HEK293 (cell line): ENCODE measurements around the gene PNPLA6.
A peak's percentile ranks its signal among the peaks of the same experiment; 100 is the strongest.

ENCODE experiments used
- BCL6B ChIP-seq: fragments of 450-650 bp; formaldehyde crosslinking; IDR thresholded peaks from 2 replicates; pipeline ENCODE4 v1.5.1; 2017; ENCODE audit warnings: missing biosample characterization, missing genetic modification characterization
- GFI1B ChIP-seq: fragments of 450-650 bp; formaldehyde crosslinking; IDR thresholded peaks from 2 replicates; pipeline ENCODE4 v1.5.1; 2016; ENCODE audit warnings: missing biosample characterization, missing genetic modification characterization
- GLIS2 ChIP-seq: fragments of 450-650 bp; formaldehyde crosslinking; IDR thresholded peaks from 2 replicates; pipeline ENCODE4 v1.5.1; 2016; ENCODE audit warnings: missing biosample characterization, missing genetic modification characterization
- HIC1 ChIP-seq: fragments of 450-650 bp; formaldehyde crosslinking; IDR thresholded peaks from 2 replicates; pipeline ENCODE4 v1.5.1; 2016; ENCODE audit warnings: missing biosample characterization, missing genetic modification characterization
- INSM2 ChIP-seq: fragments of 450-650 bp; formaldehyde crosslinking; IDR thresholded peaks from 2 replicates; pipeline ENCODE4 v1.5.1; 2016; ENCODE audit warnings: missing biosample characterization, missing genetic modification characterization
- KLF17 ChIP-seq: fragments of 450-650 bp; formaldehyde crosslinking; IDR thresholded peaks from 2 replicates; pipeline ENCODE4 v1.5.1; 2016; ENCODE audit warnings: missing biosample characterization, missing genetic modification characterization
- MYNN ChIP-seq: fragments of 450-650 bp; formaldehyde crosslinking; IDR thresholded peaks from 2 replicates; pipeline ENCODE4 v1.5.1; 2016; ENCODE audit warnings: missing biosample characterization, missing genetic modification characterization, borderline replicate concordance
- OVOL3 ChIP-seq: fragments of 450-650 bp; formaldehyde crosslinking; IDR thresholded peaks from 2 replicates; pipeline ENCODE4 v1.5.1; 2016; ENCODE audit warnings: missing biosample characterization, missing genetic modification characterization
- RBAK ChIP-seq: fragments of 450-650 bp; formaldehyde crosslinking; IDR thresholded peaks from 2 replicates; pipeline ENCODE4 v1.5.1; 2016; ENCODE audit warnings: missing biosample characterization, missing genetic modification characterization
- TCF7L2 ChIP-seq: IDR thresholded peaks from 2 replicates; pipeline ENCODE4 v1.6.1; 2011; ENCODE audit warnings: low read depth, mild to moderate bottlenecking, inconsistent platforms, low read length, moderate library complexity, borderline replicate concordance
- TRIM28 ChIP-seq: IDR thresholded peaks from 2 replicates; pipeline ENCODE4 v1.6.1; 2011; ENCODE audit warnings: low read length, control low read depth, borderline replicate concordance
- TSHZ1 ChIP-seq: fragments of 450-650 bp; formaldehyde crosslinking; IDR thresholded peaks from 2 replicates; pipeline ENCODE4 v1.5.1; 2016; ENCODE audit warnings: missing biosample characterization, missing genetic modification characterization, borderline replicate concordance
- WT1 ChIP-seq: fragments of 450-650 bp; formaldehyde crosslinking; IDR thresholded peaks from 2 replicates; pipeline ENCODE4 v1.5.1; 2016; ENCODE audit warnings: missing biosample characterization, missing genetic modification characterization
- ZBTB20 ChIP-seq: fragments of 450-650 bp; formaldehyde crosslinking; IDR thresholded peaks from 2 replicates; pipeline ENCODE4 v1.5.1; 2016; ENCODE audit warnings: missing biosample characterization, missing genetic modification characterization
- ZBTB48 ChIP-seq: fragments of 450-650 bp; formaldehyde crosslinking; IDR thresholded peaks from 2 replicates; pipeline ENCODE4 v1.5.1; 2016; ENCODE audit warnings: missing biosample characterization, missing genetic modification characterization
- ZEB2 ChIP-seq: fragments of 450-650 bp; formaldehyde crosslinking; IDR thresholded peaks from 2 replicates; pipeline ENCODE4 v1.5.1; 2016; ENCODE audit warnings: missing biosample characterization, missing genetic modification characterization
- ZFP3 ChIP-seq: fragments of 450-650 bp; formaldehyde crosslinking; IDR thresholded peaks from 2 replicates; pipeline ENCODE4 v1.5.1; 2016; ENCODE audit warnings: low read depth, missing biosample characterization, missing genetic modification characterization
- ZIC2 ChIP-seq: fragments of 450-650 bp; formaldehyde crosslinking; IDR thresholded peaks from 2 replicates; pipeline ENCODE4 v1.5.1; 2016; ENCODE audit warnings: missing biosample characterization, missing genetic modification characterization
- ZNF121 ChIP-seq: fragments of 450-650 bp; formaldehyde crosslinking; IDR thresholded peaks from 2 replicates; pipeline ENCODE4 v1.5.1; 2016; ENCODE audit warnings: missing biosample characterization, missing genetic modification characterization
- ZNF169 ChIP-seq: fragments of 450-650 bp; formaldehyde crosslinking; IDR thresholded peaks from 2 replicates; pipeline ENCODE4 v1.5.1; 2016; ENCODE audit warnings: missing biosample characterization, missing genetic modification characterization
- ZNF175 ChIP-seq: fragments of 450-650 bp; formaldehyde crosslinking; IDR thresholded peaks from 2 replicates; pipeline ENCODE4 v1.5.1; 2016; ENCODE audit warnings: missing biosample characterization, missing genetic modification characterization
- ZNF18 ChIP-seq: fragments of 450-650 bp; formaldehyde crosslinking; IDR thresholded peaks from 2 replicates; pipeline ENCODE4 v1.5.1; 2016; ENCODE audit warnings: missing biosample characterization, missing genetic modification characterization
- ZNF416 ChIP-seq: fragments of 450-650 bp; formaldehyde crosslinking; IDR thresholded peaks from 2 replicates; pipeline ENCODE4 v1.5.1; 2016; ENCODE audit warnings: missing biosample characterization, missing genetic modification characterization
- ZNF548 ChIP-seq: fragments of 450-650 bp; formaldehyde crosslinking; IDR thresholded peaks from 2 replicates; pipeline ENCODE4 v1.5.1; 2016; ENCODE audit warnings: missing biosample characterization, missing genetic modification characterization
- ZNF600 ChIP-seq: fragments of 450-650 bp; formaldehyde crosslinking; IDR thresholded peaks from 2 replicates; pipeline ENCODE4 v1.5.1; 2016; ENCODE audit warnings: missing biosample characterization, missing genetic modification characterization
- ZNF629 ChIP-seq: fragments of 450-650 bp; formaldehyde crosslinking; IDR thresholded peaks from 2 replicates; pipeline ENCODE4 v1.5.1; 2017; ENCODE audit warnings: missing biosample characterization, missing genetic modification characterization
- ZNF654 ChIP-seq: fragments of 450-650 bp; formaldehyde crosslinking; IDR thresholded peaks from 2 replicates; pipeline ENCODE4 v1.5.1; 2016; ENCODE audit warnings: low read depth, missing biosample characterization, missing genetic modification characterization
- ZNF670 ChIP-seq: fragments of 450-650 bp; formaldehyde crosslinking; IDR thresholded peaks from 2 replicates; pipeline ENCODE4 v1.5.1; 2016; ENCODE audit warnings: missing biosample characterization, missing genetic modification characterization, low read depth
- ZNF76 ChIP-seq: fragments of 450-650 bp; formaldehyde crosslinking; IDR thresholded peaks from 2 replicates; pipeline ENCODE4; 2016; ENCODE audit warnings: low read depth, missing biosample characterization, missing genetic modification characterization, borderline replicate concordance
- ZNF837 ChIP-seq: fragments of 450-650 bp; formaldehyde crosslinking; IDR thresholded peaks from 2 replicates; pipeline ENCODE4 v1.5.1; 2016; ENCODE audit warnings: missing biosample characterization, missing genetic modification characterization
- ZSCAN30 ChIP-seq: fragments of 450-650 bp; IDR thresholded peaks from 2 replicates; pipeline ENCODE4 v1.5.1; 2018; ENCODE audit warnings: missing biosample characterization, mild to moderate bottlenecking, missing genetic modification characterization, moderate library complexity

Gene PNPLA6

GRCh38 chr19:7515645-7516151 lies 19.8 kb upstream of the PNPLA6 start, which contains the start of gene ZNF358 (continued):
- TF ChIP-seq ZNF416: no peak
- no peak for TF ChIP-seq ZIC2
- TF ChIP-seq ZNF76: peak; percentile 15; the same call in 1 of the 2 replicates
- TF ChIP-seq ZNF121 (tag by site-specific recombination): no peak
- no peak for TF ChIP-seq MYNN (tag by site-specific recombination)
- TF ChIP-seq ZNF18: no peak
- TF ChIP-seq ZEB2 (tag by site-specific recombination): no peak
- TF ChIP-seq OVOL3: no peak
- TF ChIP-seq ZBTB20 (tag by site-specific recombination): no peak; the same call in none of the 2 replicates
- TF ChIP-seq TCF7L2: no peak
- no peak for TF ChIP-seq ZNF629 (tag by site-specific recombination)
- no peak for TF ChIP-seq TRIM28
- no peak for TF ChIP-seq ZNF169 (tag by site-specific recombination)
- TF ChIP-seq ZNF670: no peak
- TF ChIP-seq RBAK (tag by site-specific recombination): 0 out of 2 replicates have a peak, but pooled peaks have one; percentile 20
- no peak for TF ChIP-seq WT1 (tag by site-specific recombination)
- no peak for TF ChIP-seq GLIS2 (tag by site-specific recombination)
- no peak for TF ChIP-seq ZNF548 (tag by site-specific recombination)
- TF ChIP-seq GFI1B (tag by site-specific recombination): no peak
- 0 out of 2 replicates have a peak, but pooled peaks have one; percentile 53 for TF ChIP-seq ZSCAN30 (tag by site-specific recombination)
- no peak for TF ChIP-seq INSM2 (tag by site-specific recombination)
- TF ChIP-seq KLF17 (tag by site-specific recombination): no peak
- peak; percentile 33; the same call in 1 of the 2 replicates for TF ChIP-seq ZNF600
- no peak for TF ChIP-seq HIC1 (tag by site-specific recombination)
- TF ChIP-seq ZBTB48 (tag by site-specific recombination): peak; percentile 53; the same call in 1 of the 2 replicates
- TF ChIP-seq ZNF654 (tag by site-specific recombination): no peak
- no peak for TF ChIP-seq ZFP3 (tag by site-specific recombination)
- TF ChIP-seq TSHZ1 (tag by site-specific recombination): no peak
- no peak for TF ChIP-seq ZNF837 (tag by site-specific recombination)
- TF ChIP-seq BCL6B (tag by site-specific recombination): no peak
- no peak for TF ChIP-seq ZNF175 (tag by site-specific recombination)
